Frontal cortex (tissue), 4 donors: Measurements from ENCODE around the gene HIGD1C. TPM values are rescaled to one million over a fixed set of nuclear protein-coding genes. Genes with fewer than 3 reads are reported as not detected.

ENCODE experiments used
- DNase-seq, 2 donors: peaks; one replicate each; pipeline ENCODE4 v3.0.0; 2012; ENCODE audit warnings: low spot score in 2 of 2
- FAIRE-seq: peaks from 2 replicates; lab custom pipeline; 2012; peaks lifted over from hg19 to GRCh38; lab: Jason Lieb, UNC
- total RNA-seq: library from RNA; depleted of rRNA; stranded (reverse); fragments of >200 nt; gene quantifications from one replicate; pipeline ENCODE4 v1.2.3, GENCODE V29; 2014
- donor health status: control.
- donor health status: control.
- donor health status: control.

Gene HIGD1C
- total RNA-seq, 1 donor from 2014 or later: not detected

GRCh38 chr12:50980545-50980944 lies 28.2 kb downstream of the HIGD1C start:
- FAIRE-seq: no peak
- no peak for DNase-seq

- FAIRE-seq (no peak), DNase-seq (no peak)
These were observed 29.2 kb downstream of the HIGD1C start for GRCh38 chr12:50981319-50982239.

- no peak for FAIRE-seq
- no peak for DNase-seq
These were observed 32.4 kb downstream of the HIGD1C start for GRCh38 chr12:50984586-50985298.

- DNase-seq: no peak
- FAIRE-seq: no peak
These were observed 33.0 kb downstream of the HIGD1C start for GRCh38 chr12:50985322-50985721.

- FAIRE-seq: no peak
- peak; percentile 22 to 49 for DNase-seq
These were observed 34.8 kb downstream of the HIGD1C start for GRCh38 chr12:50986966-50987737.

- FAIRE-seq (no peak), DNase-seq (no peak)
These were observed 35.7 kb downstream of the HIGD1C start for GRCh38 chr12:50988051-50988450.

GRCh38 chr12:50988871-50989270 lies 36.5 kb downstream of the HIGD1C start:
- no peak for FAIRE-seq

GRCh38 chr12:50990147-50990727 lies 37.9 kb downstream of the HIGD1C start:
- FAIRE-seq: no peak
- no peak for DNase-seq

More at GRCh38 chr12:50988871-50989270, 36.5 kb downstream of the HIGD1C start:
- DNase-seq: no peak

GRCh38 chr12:50990791-50991190 lies 38.4 kb downstream of the HIGD1C start:
- DNase-seq (no peak), FAIRE-seq (no peak)

GRCh38 chr12:50991291-50991690 lies 38.9 kb downstream of the HIGD1C start:
- DNase-seq: no peak
- no peak for FAIRE-seq

GRCh38 chr12:50992819-50993218 lies 40.5 kb downstream of the HIGD1C start:
- no peak for FAIRE-seq

GRCh38 chr12:50999093-50999492 lies 46.7 kb downstream of the HIGD1C start:
- DNase-seq (no peak), FAIRE-seq (no peak)

More at GRCh38 chr12:50992819-50993218, 40.5 kb downstream of the HIGD1C start:
- DNase-seq: no peak

GRCh38 chr12:51000245-51000644 lies 47.9 kb downstream of the HIGD1C start:
- FAIRE-seq (no peak), DNase-seq (no peak)

GRCh38 chr12:51001799-51002198 lies 49.5 kb downstream of the HIGD1C start:
- DNase-seq (no peak), FAIRE-seq (no peak)

GRCh38 chr12:51004504-51004903 lies 52.2 kb downstream of the HIGD1C start:
- DNase-seq: no peak
- FAIRE-seq: no peak

GRCh38 chr12:51005030-51005429 lies 52.7 kb downstream of the HIGD1C start:
- FAIRE-seq: no peak
- no peak for DNase-seq

GRCh38 chr12:51005671-51006070 lies 53.3 kb downstream of the HIGD1C start:
- DNase-seq (no peak), FAIRE-seq (no peak)

- DNase-seq (no peak), FAIRE-seq (no peak)
These were observed 56.1 kb downstream of the HIGD1C start for GRCh38 chr12:51008329-51009055.

GRCh38 chr12:51009056-51009440 lies 56.7 kb downstream of the HIGD1C start:
- DNase-seq (peak in 1 of 2 donors; percentile 48), FAIRE-seq (no peak)
